ENCODE measurements around the gene RNLS.

The RNLS gene

GRCh38 chr10:88616250-88616977, 33.3 kb upstream of the RNLS start:
- H3K9me3 Mint-ChIP-seq = peaks cover 3% of the 10 kb centered on the region
- no peaks in the 10 kb centered on the region for H3K4me1 Mint-ChIP-seq
- no peak overlapping the region for H3K27ac Mint-ChIP-seq
- H3K36me3 Mint-ChIP-seq (ENCODE audit: low read depth) = no peaks in the 10 kb centered on the region
- no peaks in the 10 kb centered on the region for H3K27me3 Mint-ChIP-seq (ENCODE audit: low read depth)
- no peak overlapping the region for H3K4me3 Mint-ChIP-seq
- TF ChIP-seq CTCF (IDR thresholded peaks at IDR 0.05; ENCODE audit: unreplicated experiment in 3 of 3) = no peak

DNA sequence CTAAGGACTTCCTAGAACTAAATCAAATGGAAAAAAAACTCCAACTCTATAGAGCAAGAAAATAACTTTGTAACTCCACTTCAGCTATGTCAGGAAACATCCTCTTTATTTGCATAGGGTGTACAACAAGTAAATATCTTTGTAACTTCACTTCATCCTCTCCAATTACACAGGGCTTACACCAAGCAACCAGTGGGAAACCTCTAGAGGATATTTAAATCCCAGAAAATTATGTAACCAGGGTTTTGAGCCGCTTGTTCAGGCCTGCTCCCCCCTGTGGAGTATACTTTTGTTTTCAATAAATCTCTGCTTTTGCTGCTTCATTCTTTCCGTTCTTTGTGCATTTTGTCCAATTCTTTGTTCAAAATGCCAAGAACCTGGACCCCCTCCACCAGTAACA, 25.7 kb upstream of the RNLS start:
- no peak for TF ChIP-seq CTCF (IDR thresholded peaks at IDR 0.05; ENCODE audit: unreplicated experiment in 3 of 3)
- Mint-ChIP-seq H3K4me1 (peaks cover 4% of the 10 kb centered on the region), H3K27me3 (ENCODE audit: low read depth) (no peaks in the 10 kb centered on the region), H3K9me3 (no peaks in the 10 kb centered on the region), H3K27ac (no peak overlapping the region), H3K36me3 (ENCODE audit: low read depth) (no peaks in the 10 kb centered on the region), H3K4me3 (no peak overlapping the region)

GRCh38 chr10:88608052-88608732, 25.1 kb upstream of the RNLS start:
- Mint-ChIP-seq H3K4me1 (peaks cover 4% of the 10 kb centered on the region), H3K4me3 (no peak overlapping the region), H3K9me3 (no peaks in the 10 kb centered on the region), H3K36me3 (ENCODE audit: low read depth) (no peaks in the 10 kb centered on the region), H3K27ac (no peak overlapping the region), H3K27me3 (ENCODE audit: low read depth) (no peaks in the 10 kb centered on the region)
- no peak for TF ChIP-seq CTCF (IDR thresholded peaks at IDR 0.05; ENCODE audit: unreplicated experiment in 3 of 3)

DNA sequence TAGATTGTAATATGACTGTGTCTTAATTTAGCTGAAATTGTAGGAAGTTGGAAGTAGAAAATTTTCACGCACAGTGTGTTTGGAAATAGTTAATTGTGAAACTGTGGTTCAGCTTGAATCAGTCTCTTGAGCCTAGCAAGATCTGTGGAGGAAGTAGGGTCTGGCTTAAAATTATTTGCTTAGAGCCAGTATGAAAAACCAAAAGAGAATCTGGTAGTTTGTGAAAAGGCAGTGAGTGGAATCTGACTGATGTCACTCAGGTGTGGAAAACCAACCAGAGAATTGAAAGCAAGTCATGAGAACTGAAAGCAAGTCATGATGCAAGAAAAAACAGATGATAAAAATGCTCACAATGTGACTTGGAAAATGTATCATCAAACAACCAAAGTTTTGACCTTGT, 14.9 kb upstream of the RNLS start:
- no peaks in the 10 kb centered on the region for H3K4me1 Mint-ChIP-seq
- H3K4me3 Mint-ChIP-seq = no peak overlapping the region
- peaks cover 2% of the 10 kb centered on the region for H3K9me3 Mint-ChIP-seq
- H3K27ac Mint-ChIP-seq = no peak overlapping the region
- H3K27me3 Mint-ChIP-seq (ENCODE audit: low read depth) = no peaks in the 10 kb centered on the region
- no peaks in the 10 kb centered on the region for H3K36me3 Mint-ChIP-seq (ENCODE audit: low read depth)
- no peak for TF ChIP-seq CTCF (IDR thresholded peaks at IDR 0.05; ENCODE audit: unreplicated experiment in 3 of 3)

DNA sequence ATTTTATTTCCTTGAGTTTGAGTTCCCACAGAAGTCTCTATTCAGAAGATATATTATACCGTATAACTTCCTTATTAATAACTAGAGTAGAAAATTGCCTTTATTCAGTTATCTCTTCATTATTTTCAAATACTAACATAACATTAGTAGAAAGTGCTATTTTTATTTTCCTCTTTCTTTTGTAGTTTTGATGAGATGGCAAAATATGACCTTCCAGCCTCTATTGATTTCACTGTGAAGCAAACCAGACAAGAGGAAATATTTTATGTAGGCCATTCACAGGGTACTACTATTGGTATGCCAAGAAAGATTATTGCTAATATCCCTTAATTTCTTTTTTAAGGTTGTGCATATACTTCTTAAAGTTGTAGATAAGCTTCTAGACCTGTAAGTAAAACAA, 11.4 kb upstream of the RNLS start:
- Mint-ChIP-seq H3K4me3 (no peak overlapping the region), H3K27ac (no peak overlapping the region), H3K4me1 (no peaks in the 10 kb centered on the region), H3K27me3 (ENCODE audit: low read depth) (no peaks in the 10 kb centered on the region), H3K36me3 (ENCODE audit: low read depth) (no peaks in the 10 kb centered on the region), H3K9me3 (no peaks in the 10 kb centered on the region)
- TF ChIP-seq CTCF (IDR thresholded peaks at IDR 0.05; ENCODE audit: unreplicated experiment in 3 of 3) = no peak

- H3K36me3 Mint-ChIP-seq (ENCODE audit: low read depth) = no peaks in the 10 kb centered on the region
- TF ChIP-seq CTCF (IDR thresholded peaks at IDR 0.05; ENCODE audit: unreplicated experiment in 3 of 3) = no peak
- no peaks in the 10 kb centered on the region for H3K4me1 Mint-ChIP-seq
- no peaks in the 10 kb centered on the region for H3K27me3 Mint-ChIP-seq (ENCODE audit: low read depth)
- no peak overlapping the region for H3K27ac Mint-ChIP-seq
- no peak overlapping the region for H3K4me3 Mint-ChIP-seq
- H3K9me3 Mint-ChIP-seq = no peaks in the 10 kb centered on the region
Measured at GRCh38 chr10:88592906-88593305, 9.8 kb upstream of the RNLS start.

Data from nephron (organoid).